ENCODE data around the gene NAXE. TPM values are rescaled to one million over a fixed set of nuclear protein-coding genes. Genes with fewer than 3 reads are reported as not detected.
"Not testable (repeated sequence)": the region's sequence is repeated elsewhere in the genome, so short reads cannot be mapped to it uniquely, and the experiment has no call there.

Gene NAXE
- total RNA-seq, 4 donors from 2014 or later: 25.1 to 104 (median 77.5) TPM

GRCh38 chr1:156626079-156626438 lies 34.5 kb downstream of the NAXE start:
- Histone ChIP-seq H3K4me3 (no peak overlapping the region), H3K27me3 (peaks cover 91% of the 10 kb centered on the region), H3K36me3 (no peaks in the 10 kb centered on the region), H3K27ac (no peak overlapping the region), H3K9me3 (no peaks in the 10 kb centered on the region), H3K4me1 (peaks cover 16 to 25% (median 22%) of the 10 kb centered on the region in 4 donors)
- intact Hi-C loops (cut with DNase I; ENCODE audit: low total_unique reads): no loop called here
- WGBS, 2 donors (ENCODE audit: low coverage in 1 of 2): 37 to 47% methylated on average over 4 of the region's 4 CpGs
- in situ Hi-C loops (cut with MboI; ENCODE audit: low pct_ligation_motif_present in 1 of 4, low pct_unique_long_range_greater_than_20kb in 1 of 4, low sequenced_read_pairs in 3 of 4): no loop called here
- TF ChIP-seq, protein P1, sequence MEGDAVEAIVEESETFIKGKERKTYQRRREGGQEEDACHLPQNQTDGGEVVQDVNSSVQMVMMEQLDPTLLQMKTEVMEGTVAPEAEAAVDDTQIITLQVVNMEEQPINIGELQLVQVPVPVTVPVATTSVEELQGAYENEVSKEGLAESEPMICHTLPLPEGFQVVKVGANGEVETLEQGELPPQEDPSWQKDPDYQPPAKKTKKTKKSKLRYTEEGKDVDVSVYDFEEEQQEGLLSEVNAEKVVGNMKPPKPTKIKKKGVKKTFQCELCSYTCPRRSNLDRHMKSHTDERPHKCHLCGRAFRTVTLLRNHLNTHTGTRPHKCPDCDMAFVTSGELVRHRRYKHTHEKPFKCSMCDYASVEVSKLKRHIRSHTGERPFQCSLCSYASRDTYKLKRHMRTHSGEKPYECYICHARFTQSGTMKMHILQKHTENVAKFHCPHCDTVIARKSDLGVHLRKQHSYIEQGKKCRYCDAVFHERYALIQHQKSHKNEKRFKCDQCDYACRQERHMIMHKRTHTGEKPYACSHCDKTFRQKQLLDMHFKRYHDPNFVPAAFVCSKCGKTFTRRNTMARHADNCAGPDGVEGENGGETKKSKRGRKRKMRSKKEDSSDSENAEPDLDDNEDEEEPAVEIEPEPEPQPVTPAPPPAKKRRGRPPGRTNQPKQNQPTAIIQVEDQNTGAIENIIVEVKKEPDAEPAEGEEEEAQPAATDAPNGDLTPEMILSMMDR (IDR thresholded peaks at IDR 0.05): peak in 1 of 5 experiments; percentile 12
- no peak for TF ChIP-seq POLR2A (IDR thresholded peaks at IDR 0.05)
- no peak for DNase-seq

GRCh38 chr1:156627313-156627880 lies 35.8 kb downstream of the NAXE start:
- no peaks in the 10 kb centered on the region for H3K36me3 ChIP-seq
- peaks cover 93% of the 10 kb centered on the region for H3K27me3 ChIP-seq
- 51 to 60% methylated on average over 1 to 2 of the region's 2 CpGs for WGBS, 2 donors (ENCODE audit: low coverage in 1 of 2)
- in situ Hi-C loops (cut with MboI; ENCODE audit: low pct_ligation_motif_present in 1 of 4, low pct_unique_long_range_greater_than_20kb in 1 of 4, low sequenced_read_pairs in 3 of 4): no loop called here
- intact Hi-C loops (cut with DNase I; ENCODE audit: low total_unique reads): no loop called here
- no peak overlapping the region for H3K4me3 ChIP-seq
- no peak for TF ChIP-seq POLR2AphosphoS5 (IDR thresholded peaks at IDR 0.05)
- TF ChIP-seq, protein P1 (IDR thresholded peaks at IDR 0.05): peak; percentile 54 to 64 (median 62)
- no peak overlapping the region for H3K27ac ChIP-seq
- H3K4me1 ChIP-seq: peaks cover 16 to 25% (median 22%) of the 10 kb centered on the region in 4 donors
- H3K9me3 ChIP-seq: no peaks in the 10 kb centered on the region
- peak; percentile 36 for DNase-seq

DNA sequence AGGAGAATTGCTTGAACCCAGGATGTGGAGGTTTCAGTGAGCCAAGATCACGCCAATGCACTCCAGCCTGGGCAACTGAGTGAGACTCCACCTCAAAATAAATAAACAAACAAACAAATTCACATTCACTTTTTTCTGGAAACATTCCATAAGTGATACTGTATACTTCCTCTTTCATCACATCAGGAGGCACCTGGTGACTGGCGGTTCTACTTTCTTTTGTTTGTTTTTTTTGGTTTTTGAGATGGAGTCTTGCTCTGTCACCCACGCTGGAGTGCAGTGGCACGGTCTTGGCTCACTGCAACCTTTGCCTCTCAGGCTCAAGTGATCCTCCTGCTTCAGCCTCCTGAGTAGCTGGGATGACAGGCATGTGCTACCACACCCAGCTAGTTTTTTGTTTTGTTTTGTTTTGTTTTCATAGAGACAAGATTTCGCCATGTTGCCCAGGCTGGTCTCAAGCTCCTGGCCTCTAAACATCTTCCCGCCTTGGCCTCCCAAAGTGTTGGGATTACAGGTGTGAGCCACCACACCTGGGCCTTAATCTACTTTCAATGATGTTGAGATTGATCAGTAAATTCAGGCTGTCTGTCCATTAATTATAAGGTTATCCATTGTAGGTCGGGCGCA lies 38.4 kb downstream of the NAXE start:
- peaks cover 8 to 12% (median 10%) of the 10 kb centered on the region in 4 donors for H3K4me1 ChIP-seq
- H3K36me3 ChIP-seq: no peaks in the 10 kb centered on the region
- TF ChIP-seq, protein P1 (IDR thresholded peaks at IDR 0.05): no peak
- TF ChIP-seq EP300 (IDR thresholded peaks at IDR 0.05; ENCODE audit: low read depth): no peak
- no peak for TF ChIP-seq POLR2A (IDR thresholded peaks at IDR 0.05)
- no peak for TF ChIP-seq POLR2AphosphoS5 (IDR thresholded peaks at IDR 0.05)
- no peaks in the 10 kb centered on the region for H3K9me3 ChIP-seq
- no peak overlapping the region for H3K27ac ChIP-seq
- H3K4me3 ChIP-seq: no peak overlapping the region
- in situ Hi-C loops (cut with MboI; ENCODE audit: low pct_ligation_motif_present in 1 of 4, low pct_unique_long_range_greater_than_20kb in 1 of 4, low sequenced_read_pairs in 3 of 4): no loop called here
- intact Hi-C loops (cut with DNase I; ENCODE audit: low total_unique reads): no loop called here
- WGBS, 2 donors (ENCODE audit: low coverage in 1 of 2): 52 to 58% methylated on average over 6 to 8 of the region's 8 CpGs
- no peak for DNase-seq
- peaks cover 92% of the 10 kb centered on the region for H3K27me3 ChIP-seq

DNA sequence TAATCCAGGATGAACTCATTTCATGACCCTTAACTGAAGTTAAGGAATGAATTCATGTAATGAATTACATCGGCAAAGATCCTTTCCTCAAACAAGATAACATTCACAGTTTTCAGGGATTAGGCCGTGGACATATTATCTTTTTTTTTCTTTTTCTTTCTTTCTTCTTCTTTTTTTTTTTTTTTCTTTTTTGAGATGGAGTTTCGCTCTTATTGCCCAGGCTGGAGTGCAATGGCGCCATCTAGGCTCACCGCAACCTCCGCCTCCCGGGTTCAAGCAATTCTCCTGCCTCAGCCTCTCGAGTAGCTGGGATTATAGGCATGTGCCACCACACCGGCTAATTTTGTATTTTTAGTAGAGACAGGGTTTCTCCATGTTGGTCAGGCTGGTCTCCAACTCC lies 39.6 kb downstream of the NAXE start:
- WGBS, 2 donors (ENCODE audit: low coverage in 1 of 2): 60 to 61% methylated on average over 9 of the region's 9 CpGs
- H3K27ac ChIP-seq; H3K4me1 ChIP-seq; in situ Hi-C loops (cut with MboI; ENCODE audit: low pct_ligation_motif_present in 1 of 4, low pct_unique_long_range_greater_than_20kb in 1 of 4, low sequenced_read_pairs in 3 of 4); H3K4me3 ChIP-seq; intact Hi-C loops (cut with DNase I; ENCODE audit: low total_unique reads); DNase-seq; H3K9me3 ChIP-seq; H3K36me3 ChIP-seq: not testable (repeated sequence)
- peaks cover 91% of the 10 kb centered on the region for H3K27me3 ChIP-seq

GRCh38 chr1:156632355-156632754 lies 40.8 kb downstream of the NAXE start:
- no peaks in the 10 kb centered on the region for H3K9me3 ChIP-seq
- no peak overlapping the region for H3K27ac ChIP-seq
- TF ChIP-seq, protein P1 (IDR thresholded peaks at IDR 0.05): no peak
- TF ChIP-seq POLR2AphosphoS5 (IDR thresholded peaks at IDR 0.05) (no peak), POLR2A (IDR thresholded peaks at IDR 0.05) (no peak), EP300 (IDR thresholded peaks at IDR 0.05; ENCODE audit: low read depth) (no peak)
- in situ Hi-C loops (cut with MboI; ENCODE audit: low pct_ligation_motif_present in 1 of 4, low pct_unique_long_range_greater_than_20kb in 1 of 4, low sequenced_read_pairs in 3 of 4) (no loop called here), intact Hi-C loops (cut with DNase I; ENCODE audit: low total_unique reads) (no loop called here)
- H3K36me3 ChIP-seq: no peaks in the 10 kb centered on the region
- H3K27me3 ChIP-seq: peaks cover 89% of the 10 kb centered on the region
- WGBS, 2 donors (ENCODE audit: low coverage in 1 of 2): 58% methylated on average over 3 of the region's 3 CpGs; no CpG with 5 or more reads in 1 of the 2 donors
- no peaks in the 10 kb centered on the region for H3K4me1 ChIP-seq
- H3K4me3 ChIP-seq: no peak overlapping the region
- no peak for DNase-seq
